Measurements from ENCODE around the gene CCL17. TPM values are rescaled to one million over a fixed set of nuclear protein-coding genes. Genes with fewer than 3 reads are reported as not detected.

The CCL17 gene
- total RNA-seq, 1 experiment from 2014 or later, result not detected

DNA sequence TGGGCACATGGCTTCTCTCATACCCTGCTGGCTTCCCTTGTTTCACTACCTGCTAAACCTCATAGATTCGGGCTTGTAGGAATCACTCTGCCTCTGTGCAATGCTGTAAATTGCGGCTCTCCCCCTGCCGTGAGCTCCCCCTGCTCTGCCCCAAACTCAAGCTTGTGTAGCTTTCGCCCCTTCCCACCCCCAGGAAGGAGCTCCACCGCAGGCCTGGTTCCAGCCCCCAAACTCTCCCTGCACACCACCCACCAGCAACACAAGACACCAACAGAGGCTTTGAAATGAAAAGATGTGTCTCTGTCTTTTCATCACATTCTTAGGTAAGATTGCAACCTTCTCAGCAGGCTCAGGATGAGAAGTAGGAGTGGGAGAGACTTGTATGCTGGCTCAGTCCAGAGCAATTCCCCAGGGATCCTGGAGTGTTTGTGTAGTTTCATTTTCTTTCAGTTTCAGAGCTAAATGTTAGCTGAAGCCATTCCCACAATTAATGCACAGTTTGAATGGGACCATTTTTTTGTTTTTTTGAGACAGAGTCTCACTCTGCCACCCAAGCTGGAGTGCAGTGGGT, 18.1 kb upstream of the CCL17 start:
- TF ChIP-seq CTCF (IDR thresholded peaks at IDR 0.05; ENCODE audit: insufficient read depth in 1 of 2, low read depth in 1 of 2, low read length in 1 of 2, severe bottlenecking in 1 of 2, unreplicated experiment in 1 of 2), result no peak
- Histone ChIP-seq H3K9me3 (no peaks in the 10 kb centered on the region), H3K27me3 (replicated peaks; ENCODE audit: control insufficient read depth, insufficient read depth, low read length) (no peaks in the 10 kb centered on the region), H3K4me1 (peaks cover 20% of the 10 kb centered on the region), H3K36me3 (ENCODE audit: control insufficient read depth, insufficient read depth, low read length) (no peaks in the 10 kb centered on the region), H3K4me3 (ENCODE audit: low read depth, low read length) (no peak overlapping the region)
- CTCF ChIA-PET, result no interaction called here
- DNase-seq, result no peak
- Mint-ChIP-seq H3K27ac (ENCODE audit: unreplicated experiment) (no peak overlapping the region), H3K36me3 (ENCODE audit: insufficient read depth, unreplicated experiment) (no peaks in the 10 kb centered on the region), H3K4me1 (ENCODE audit: low read depth, unreplicated experiment) (peaks cover 25% of the 10 kb centered on the region), H3K27me3 (ENCODE audit: insufficient read depth, unreplicated experiment) (no peaks in the 10 kb centered on the region), H3K9me3 (ENCODE audit: unreplicated experiment) (no peaks in the 10 kb centered on the region), H3K4me3 (ENCODE audit: unreplicated experiment) (no peak overlapping the region)
- POLR2A ChIA-PET, result interaction anchor here (0.6 kb wide), 1 partner anchor 82 kb away, joined by 3 read pairs; no protein-coding TSS in a partner anchor
- intact Hi-C loops (cut with micrococcal nuclease; ENCODE audit: unreplicated experiment), result no loop called here
- BruUV-seq (replicated peaks), result no TSS peak

DNA sequence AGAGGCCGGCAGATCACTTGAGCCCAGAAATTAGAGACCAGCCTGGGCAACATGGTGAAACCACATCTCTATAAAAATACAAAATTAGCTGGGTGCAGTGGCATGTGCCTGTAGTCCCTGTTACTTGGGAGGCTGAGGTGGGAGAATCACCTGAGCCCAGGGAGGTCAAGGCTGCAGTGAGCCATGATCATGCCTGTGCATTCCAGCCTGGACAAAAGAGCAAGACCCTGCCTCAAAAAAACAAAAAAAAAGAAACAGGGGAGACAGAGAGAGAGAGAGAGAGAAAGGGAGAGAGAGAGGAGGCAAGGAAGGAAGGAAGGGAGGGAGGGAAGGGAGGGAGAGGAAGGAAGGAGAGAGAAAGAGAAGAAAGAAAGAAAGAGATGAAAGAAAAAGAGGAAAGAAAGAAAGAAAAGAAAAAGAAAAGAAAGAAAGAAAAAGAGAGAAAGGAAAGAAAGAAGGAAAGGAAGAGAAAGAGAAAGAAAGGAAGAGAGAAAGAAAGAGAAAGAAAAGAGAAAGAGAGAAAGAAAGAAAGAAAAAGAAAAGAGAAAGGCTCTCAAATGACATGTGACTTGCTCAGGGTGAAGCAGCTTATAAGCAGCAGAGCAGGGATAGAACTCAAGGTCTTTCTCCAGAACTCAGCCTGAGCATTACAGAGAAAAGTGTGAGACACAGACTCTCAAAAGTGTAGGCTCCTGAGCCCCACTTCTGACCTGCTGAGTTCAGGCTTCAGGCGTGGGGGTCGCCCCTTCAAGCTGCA, 16.8 kb upstream of the CCL17 start:
- POLR2A ChIA-PET, result no interaction called here
- Mint-ChIP-seq H3K4me3 (ENCODE audit: unreplicated experiment) (no peak overlapping the region), H3K27me3 (ENCODE audit: insufficient read depth, unreplicated experiment) (no peaks in the 10 kb centered on the region), H3K4me1 (ENCODE audit: low read depth, unreplicated experiment) (peaks cover 25% of the 10 kb centered on the region), H3K9me3 (ENCODE audit: unreplicated experiment) (no peaks in the 10 kb centered on the region), H3K27ac (ENCODE audit: unreplicated experiment) (no peak overlapping the region), H3K36me3 (ENCODE audit: insufficient read depth, unreplicated experiment) (no peaks in the 10 kb centered on the region)
- intact Hi-C loops (cut with micrococcal nuclease; ENCODE audit: unreplicated experiment), result no loop called here
- Histone ChIP-seq H3K9me3 (no peaks in the 10 kb centered on the region), H3K4me3 (ENCODE audit: low read depth, low read length) (no peak overlapping the region), H3K27me3 (replicated peaks; ENCODE audit: control insufficient read depth, insufficient read depth, low read length) (no peaks in the 10 kb centered on the region), H3K4me1 (peaks cover 20% of the 10 kb centered on the region), H3K36me3 (ENCODE audit: control insufficient read depth, insufficient read depth, low read length) (no peaks in the 10 kb centered on the region)
- no peak for DNase-seq
- TF ChIP-seq CTCF (IDR thresholded peaks at IDR 0.05; ENCODE audit: insufficient read depth in 1 of 2, low read depth in 1 of 2, low read length in 1 of 2, severe bottlenecking in 1 of 2, unreplicated experiment in 1 of 2), result no peak
- no TSS peak for BruUV-seq (replicated peaks)
- CTCF ChIA-PET, result no interaction called here

DNA sequence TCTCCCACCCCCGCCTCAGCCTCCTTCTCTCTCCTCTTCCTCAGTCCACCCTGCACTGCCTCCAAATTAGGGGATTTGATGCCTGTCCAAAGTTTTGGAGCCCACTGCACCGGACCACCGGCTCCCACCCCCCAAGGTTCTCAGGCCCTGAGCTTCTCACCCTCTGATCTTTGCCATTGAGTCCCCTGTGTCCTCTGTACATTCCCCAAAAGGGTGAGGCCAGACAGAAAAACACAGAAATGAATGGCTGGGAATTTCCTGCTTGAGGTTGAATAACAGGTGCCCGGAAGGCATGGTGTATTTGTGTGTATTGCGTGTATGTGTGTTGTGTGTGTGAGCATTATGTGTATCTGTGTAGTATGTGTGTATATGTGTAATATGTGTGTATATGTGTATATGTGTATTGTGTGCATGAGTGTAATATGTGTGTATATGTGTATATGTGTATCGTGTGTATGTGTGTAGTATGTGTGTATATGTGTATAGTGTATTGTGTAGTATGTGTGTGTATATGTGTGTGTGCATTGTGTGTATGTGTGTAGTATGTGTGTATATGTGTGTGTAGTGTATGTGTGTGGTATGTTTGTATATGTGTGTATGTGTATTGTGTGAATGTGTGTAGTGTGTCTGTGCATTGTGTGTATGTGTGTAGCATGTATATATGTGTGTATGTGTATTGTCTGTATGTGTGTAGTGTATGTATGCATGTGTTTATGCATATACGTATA, 16.0 kb upstream of the CCL17 start:
- no peak overlapping the region for H3K27ac Mint-ChIP-seq (ENCODE audit: unreplicated experiment)
- H3K4me1 Mint-ChIP-seq (ENCODE audit: low read depth, unreplicated experiment), result peaks cover 25% of the 10 kb centered on the region
- no peaks in the 10 kb centered on the region for H3K9me3 Mint-ChIP-seq (ENCODE audit: unreplicated experiment)
- no peak overlapping the region for H3K4me3 Mint-ChIP-seq (ENCODE audit: unreplicated experiment)
- BruUV-seq (replicated peaks), result no TSS peak
- intact Hi-C loops (cut with micrococcal nuclease; ENCODE audit: unreplicated experiment), result no loop called here
- no peaks in the 10 kb centered on the region for H3K27me3 Mint-ChIP-seq (ENCODE audit: insufficient read depth, unreplicated experiment)
- H3K9me3 ChIP-seq, result no peaks in the 10 kb centered on the region
- H3K27me3 ChIP-seq (replicated peaks; ENCODE audit: control insufficient read depth, insufficient read depth, low read length), result no peaks in the 10 kb centered on the region
- H3K4me3 ChIP-seq (ENCODE audit: low read depth, low read length), result no peak overlapping the region
- no peaks in the 10 kb centered on the region for H3K36me3 Mint-ChIP-seq (ENCODE audit: insufficient read depth, unreplicated experiment)
- no peaks in the 10 kb centered on the region for H3K36me3 ChIP-seq (ENCODE audit: control insufficient read depth, insufficient read depth, low read length)
- no peak for DNase-seq
- H3K4me1 ChIP-seq, result peaks cover 20% of the 10 kb centered on the region
- no peak for TF ChIP-seq CTCF (IDR thresholded peaks at IDR 0.05; ENCODE audit: insufficient read depth in 1 of 2, low read depth in 1 of 2, low read length in 1 of 2, severe bottlenecking in 1 of 2, unreplicated experiment in 1 of 2)
- POLR2A ChIA-PET, result no interaction called here
- CTCF ChIA-PET, result no interaction called here

All from Caco-2 (cell line).